Ovary (tissue), 10 donors: ENCODE data around the gene PCDH7. TPM values are rescaled to one million over a fixed set of nuclear protein-coding genes. Genes with fewer than 3 reads are reported as not detected.

Experiments
- DNase-seq, 5 donors: peaks; one replicate each; pipeline ENCODE4 v3.0.0-alpha.2; 2019 to 2020
- H3K27ac ChIP-seq, 2 donors: fragments of 200-600 bp; one replicate each; pipeline versions ENCODE4 v1.5.1 to v1.8.0; 2019 to 2022
- H3K27me3 ChIP-seq: fragments of 200-600 bp; one replicate; pipeline ENCODE4 v1.8.0; 2022
- H3K36me3 ChIP-seq: fragments of 200-600 bp; sonication (generic); one replicate; pipeline ENCODE4 v1.5.1; 2019
- H3K4me1 ChIP-seq: one replicate; pipeline ENCODE4 v1.8.1; 2013; ENCODE audit warnings: mild to moderate bottlenecking, moderate library complexity; ENCODE audit not compliant: insufficient read depth
- H3K4me3 ChIP-seq: fragments of 200-600 bp; sonication (generic); one replicate; pipeline ENCODE4 v1.5.1; 2017
- H3K9me3 ChIP-seq, 2 donors: fragments of 200-600 bp in 1 of 2; sonication (generic) in 1 of 2; one replicate each; pipeline versions ENCODE4 v1.5.1 to v1.8.1; 2013 to 2019; ENCODE audit warnings: mild to moderate bottlenecking in 1 of 2, moderate library complexity in 1 of 2
- EP300 ChIP-seq: sonication (generic); formaldehyde crosslinking; IDR thresholded peaks from one replicate; pipeline ENCODE4 v1.6.1; 2017; ENCODE audit warnings: antibody characterized with exemption
- POLR2A ChIP-seq: fragments of 450-650 bp; IDR thresholded peaks from one replicate; pipeline ENCODE4 v1.6.1; 2017; ENCODE audit warnings: antibody characterized with exemption, mild to moderate bottlenecking, moderate library complexity
- WGBS, 3 donors: extraction: QIAGEN DNeasy Blood & Tissue Kit in 1 of 3; methylation state at CpG; one replicate each; pipeline versions ENCODE4 v1.1.5 to v1.1.7; 2013 to 2017; 5-methylcytosine and 5-hydroxymethylcytosine counted together
- intact Hi-C, 4 donors: fragments of 100-400 bp; cut with DNase I; formaldehyde crosslinking; loops; one replicate each; pipeline versions ENCODE4 v1.11.0 to v1.15.1; 2022 to 2023
- long read RNA-seq, 3 donors: library from polyadenylated mRNA in 2 of 3; unstranded in 2 of 3; transcript quantifications; one replicate each; pipeline ENCODE4 v2.0.0 and lab custom pipeline, GENCODE V29; 2021 to 2026
- polyA plus RNA-seq, 2 donors: library from polyadenylated mRNA; stranded (reverse); fragments of 200-250 nt in 1 of 2; fragments of 350-450 nt in 1 of 2; fragmentation: Illumina TruSeq in 1 of 2; extraction: RNeasy Lipid Tissue Mini Kit (QIAGEN cat#74804) in 1 of 2; gene quantifications; one replicate each; pipeline ENCODE4 v1.2.3, GENCODE V29; 2013 to 2014
- total RNA-seq, 7 donors: library from RNA; depleted of rRNA in 2 of 7; stranded (reverse); fragments of >200 nt in 2 of 7; fragmentation: NEBNext Ultra II Directional in 3 of 7; extraction: Animal tissue kit (Norgen Biotek cat#: 25700) in 3 of 7; gene quantifications; one replicate each; pipeline versions ENCODE4 v1.1.0 to v1.2.4, GENCODE V29; 2016 to 2023
- TF ChIP-seq, protein P1 (sequence below), 3 donors: fragments of 450-650 bp in 2 of 3; fragments of 200-600 bp in 1 of 3; IDR thresholded peaks; one replicate each; pipeline versions ENCODE4 v1.5.1 to v1.8.0; 2016 to 2022; ENCODE audit warnings: antibody characterized with exemption in 3 of 3, mild to moderate bottlenecking in 1 of 3
- donor health status: DM: no; HTN: no; CAD: no; lungs with moderate emphysema.
- donor health status: DM: no; HTN: no; CAD: no.
- donor health status: Bipolar disorder and iron deficiency.
- donor health status: DM: yes; HTN: yes; CAD: no.
- donor health status: DM: no; HTN: no; CAD: no.
- donor health status: DM: yes; HTN: yes; CAD: no.

The PCDH7 gene
- total RNA-seq (10 to 100 TPM in 5 of 7 donors, 1 to 10 TPM in 2; 3.7 to 35.2 (median 17.5) TPM), polyA plus RNA-seq (1 to 10 TPM; 5.9 to 6.3 TPM)
- long read RNA-seq, donor 1, full-length matches to known transcripts: 10 of 14 reads
- long read RNA-seq, donor 1, partial matches to known transcripts: 0 of 14 reads
- long read RNA-seq, donor 1, other reads (novel, unspliced or antisense): 4 of 14 reads
- long read RNA-seq, donor 2, full-length matches to known transcripts: 3 of 3 reads
- long read RNA-seq, donor 2, partial matches to known transcripts: 0 of 3 reads
- long read RNA-seq, donor 2, other reads (novel, unspliced or antisense): 0 of 3 reads
- long read RNA-seq, donor 3, full-length matches to known transcripts: 3 of 7 reads
- long read RNA-seq, donor 3, partial matches to known transcripts: 2 of 7 reads
- long read RNA-seq, donor 3, other reads (novel, unspliced or antisense): 2 of 7 reads

- TF ChIP-seq EP300 (no peak), POLR2A (no peak)
- TF ChIP-seq, protein P1, sequence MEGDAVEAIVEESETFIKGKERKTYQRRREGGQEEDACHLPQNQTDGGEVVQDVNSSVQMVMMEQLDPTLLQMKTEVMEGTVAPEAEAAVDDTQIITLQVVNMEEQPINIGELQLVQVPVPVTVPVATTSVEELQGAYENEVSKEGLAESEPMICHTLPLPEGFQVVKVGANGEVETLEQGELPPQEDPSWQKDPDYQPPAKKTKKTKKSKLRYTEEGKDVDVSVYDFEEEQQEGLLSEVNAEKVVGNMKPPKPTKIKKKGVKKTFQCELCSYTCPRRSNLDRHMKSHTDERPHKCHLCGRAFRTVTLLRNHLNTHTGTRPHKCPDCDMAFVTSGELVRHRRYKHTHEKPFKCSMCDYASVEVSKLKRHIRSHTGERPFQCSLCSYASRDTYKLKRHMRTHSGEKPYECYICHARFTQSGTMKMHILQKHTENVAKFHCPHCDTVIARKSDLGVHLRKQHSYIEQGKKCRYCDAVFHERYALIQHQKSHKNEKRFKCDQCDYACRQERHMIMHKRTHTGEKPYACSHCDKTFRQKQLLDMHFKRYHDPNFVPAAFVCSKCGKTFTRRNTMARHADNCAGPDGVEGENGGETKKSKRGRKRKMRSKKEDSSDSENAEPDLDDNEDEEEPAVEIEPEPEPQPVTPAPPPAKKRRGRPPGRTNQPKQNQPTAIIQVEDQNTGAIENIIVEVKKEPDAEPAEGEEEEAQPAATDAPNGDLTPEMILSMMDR (IDR thresholded peaks at IDR 0.05): no peak
- DNase-seq: peak in 4 of 5 donors; percentile 10 to 36 (median 30)
- 0 to 1% (median 1%) methylated on average over 44 of the region's 44 CpGs for WGBS, 3 donors
- H3K4me1 ChIP-seq: peaks cover 2% of the 10 kb centered on the region
- intact Hi-C loops: no loop called here
- no peaks in the 10 kb centered on the region for H3K9me3 ChIP-seq
- peak within 1 kb of the TSS in 1 of 2 donors; percentile 52 for H3K27ac ChIP-seq
- no peaks in the 10 kb centered on the region for H3K36me3 ChIP-seq
- no peaks in the 10 kb centered on the region for H3K27me3 ChIP-seq
- H3K4me3 ChIP-seq: peak within 1 kb of the TSS; percentile 57
These were observed at the start of gene PCDH7 for GRCh38 chr4:30720021-30720660. Gene PCDH7 (plus strand): TSS chr4:30720369. CDS start chr4:30721423, 1,054 bp downstream.

DNA sequence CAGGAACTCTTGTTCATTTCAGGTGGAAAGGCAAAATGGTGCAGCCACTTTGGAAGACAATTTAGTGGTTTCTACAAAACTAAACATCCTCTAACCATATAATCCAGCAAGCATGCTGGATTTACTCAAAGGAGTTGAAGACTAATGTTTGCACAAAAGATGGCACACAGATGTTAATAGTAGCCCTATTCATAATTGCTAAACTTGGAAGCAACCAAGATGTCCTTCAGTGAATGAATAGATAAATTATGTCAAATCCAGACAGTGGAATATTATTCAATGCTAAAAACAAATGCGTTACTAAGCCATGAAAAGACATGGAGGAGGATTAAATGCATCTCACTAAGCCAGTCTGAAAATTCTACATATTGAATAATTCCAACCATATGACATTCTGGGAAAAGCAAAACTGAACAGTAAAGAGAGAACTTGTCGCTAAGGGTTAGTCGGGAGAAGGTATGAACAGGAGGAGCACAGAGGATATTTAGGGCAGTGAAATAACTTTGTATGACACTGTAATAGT lies 48.2 kb upstream of the PCDH7 start:
- Histone ChIP-seq H3K27ac (no peak overlapping the region), H3K27me3 (no peaks in the 10 kb centered on the region), H3K4me1 (no peaks in the 10 kb centered on the region), H3K4me3 (no peak overlapping the region), H3K9me3 (no peaks in the 10 kb centered on the region), H3K36me3 (no peaks in the 10 kb centered on the region)
- 92 to 97% (median 94%) methylated on average over 3 of the region's 3 CpGs for WGBS, 3 donors
- intact Hi-C loops: no loop called here
- no peak for DNase-seq
- TF ChIP-seq POLR2A (no peak), EP300 (no peak)
- TF ChIP-seq, protein P1 (IDR thresholded peaks at IDR 0.05): no peak

DNA sequence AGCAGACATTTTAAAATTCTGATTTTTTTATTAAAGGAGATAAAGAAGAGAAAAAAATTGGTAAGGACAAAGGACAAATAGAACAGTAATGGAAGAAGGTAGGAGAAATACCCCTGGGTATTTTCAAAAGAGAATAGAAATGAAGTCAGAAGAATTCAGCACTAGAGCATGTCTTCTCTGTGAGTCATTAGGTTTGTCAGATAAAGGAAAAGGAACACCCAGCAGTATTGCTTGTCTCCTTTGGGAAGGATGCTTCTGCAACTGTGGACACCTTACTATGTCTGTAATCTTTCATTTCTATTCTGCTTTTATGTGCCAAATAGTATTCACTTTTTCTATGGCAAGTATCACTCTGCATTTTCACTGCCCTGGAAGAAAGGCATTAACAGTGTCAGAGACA lies 24.0 kb upstream of the PCDH7 start:
- TF ChIP-seq, protein P1 (IDR thresholded peaks at IDR 0.05): no peak
- TF ChIP-seq POLR2A: no peak
- no peak for TF ChIP-seq EP300
- intact Hi-C loops: no loop called here
- H3K9me3 ChIP-seq: no peaks in the 10 kb centered on the region
- H3K27me3 ChIP-seq: no peaks in the 10 kb centered on the region
- no peaks in the 10 kb centered on the region for H3K36me3 ChIP-seq
- no peak overlapping the region for H3K27ac ChIP-seq
- no peak for DNase-seq
- H3K4me1 ChIP-seq: no peaks in the 10 kb centered on the region
- H3K4me3 ChIP-seq: no peak overlapping the region

DNA sequence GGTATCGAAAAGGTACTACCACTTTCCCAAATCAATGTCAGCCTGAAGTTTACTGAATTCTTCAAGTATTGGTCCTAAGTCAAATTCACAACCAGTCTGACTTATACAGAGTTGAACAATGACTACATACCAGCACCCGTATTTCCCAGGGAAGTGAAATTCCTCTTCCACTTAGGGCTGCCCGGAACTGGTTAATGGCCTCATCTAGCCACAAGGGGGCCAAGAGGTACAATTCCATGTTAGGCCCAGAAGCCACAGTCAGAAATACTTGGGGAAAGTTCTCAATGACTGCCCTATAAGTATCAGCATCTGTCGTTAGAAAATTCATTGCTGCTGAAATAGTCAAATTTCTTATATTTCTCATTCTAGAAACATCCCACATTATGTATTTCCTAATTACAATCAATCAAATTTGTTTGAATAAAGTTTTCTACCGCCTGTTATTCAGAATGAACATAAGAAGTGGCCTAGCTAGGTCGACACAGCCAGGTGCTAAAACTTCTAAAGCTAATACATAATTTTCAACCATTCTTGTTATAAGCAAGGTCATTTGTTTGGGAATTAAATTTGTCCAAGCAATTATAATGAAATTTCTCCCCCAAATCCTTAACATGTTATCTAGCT lies 5.6 kb upstream of the PCDH7 start:
- Histone ChIP-seq H3K27ac (no peak overlapping the region), H3K4me3 (no peak overlapping the region), H3K36me3 (no peaks in the 10 kb centered on the region), H3K9me3 (peaks cover 0 to 2% of the 10 kb centered on the region in 2 donors), H3K27me3 (no peaks in the 10 kb centered on the region), H3K4me1 (no peaks in the 10 kb centered on the region)
- intact Hi-C loops: no loop called here
- peak in 4 of 5 donors; percentile 19 to 38 (median 26) for DNase-seq
- WGBS, 3 donors: 38 to 44% (median 40%) methylated on average over 6 of the region's 6 CpGs
- TF ChIP-seq, protein P1 (IDR thresholded peaks at IDR 0.05): no peak
- no peak for TF ChIP-seq EP300
- TF ChIP-seq POLR2A: no peak
